Caco-2 (cell line): ENCODE data around the gene KRT13. TPM values are rescaled to one million over a fixed set of nuclear protein-coding genes. Genes with fewer than 3 reads are reported as not detected.

Experiments used
- BruUV-seq: library from RNA; stranded (reverse); fragments of 400-500 nt; replicated peaks from 2 replicates; lab custom pipeline; 2021; lab: Mats Ljungman, UMichigan
- CTCF ChIA-PET: fragments of 300-600 bp; sonication (Branson Sonifier 250); formaldehyde crosslinking; loops from one replicate; lab custom pipeline; 2022; ENCODE audit warnings: antibody characterized with exemption; lab: Charles Lee
- POLR2A ChIA-PET: fragments of 300-600 bp; sonication (Branson Sonifier 250); formaldehyde crosslinking; loops from one replicate; lab custom pipeline; 2022; ENCODE audit warnings: antibody characterized with exemption; lab: Charles Lee
- DNase-seq, 2 experiments: peaks; one replicate each; pipeline versions ENCODE4 v3.0.0 to v3.0.0-alpha.2; 2020 to 2022
- H3K27me3 ChIP-seq: replicated peaks from 2 replicates; pipeline ENCODE4 v1.6.0; 2011; ENCODE audit warnings: low read length; ENCODE audit not compliant: control insufficient read depth, insufficient read depth
- H3K36me3 ChIP-seq: 2 replicates; pipeline ENCODE4 v1.5.1; 2011; ENCODE audit warnings: low read length; ENCODE audit not compliant: control insufficient read depth, insufficient read depth
- H3K4me1 ChIP-seq: fragments of 250-450 bp; sonication (Bioruptor Pico); 2 replicates; pipeline ENCODE4 v1.5.1; 2020; ENCODE audit warnings: mild to moderate bottlenecking
- H3K4me3 ChIP-seq: 2 replicates; pipeline ENCODE4 v1.5.1; 2011; ENCODE audit warnings: low read depth, mild to moderate bottlenecking, control low read depth, low read length
- H3K9me3 ChIP-seq: fragments of 250-450 bp; sonication (Bioruptor Pico); 2 replicates; pipeline ENCODE4 v1.5.1; 2020; ENCODE audit warnings: mild to moderate bottlenecking, moderate library complexity
- H3K27ac Mint-ChIP-seq: one replicate; pipeline ENCODE4 v1.8.0; 2022; ENCODE audit warnings: mixed read lengths; ENCODE audit not compliant: unreplicated experiment
- H3K27me3 Mint-ChIP-seq: one replicate; pipeline ENCODE4 v1.8.0; 2022; ENCODE audit warnings: mixed read lengths; ENCODE audit not compliant: insufficient read depth, unreplicated experiment
- H3K36me3 Mint-ChIP-seq: one replicate; pipeline ENCODE4 v1.8.0; 2022; ENCODE audit warnings: mild to moderate bottlenecking, mixed read lengths; ENCODE audit not compliant: insufficient read depth, unreplicated experiment
- H3K4me1 Mint-ChIP-seq: one replicate; pipeline ENCODE4 v1.8.0; 2022; ENCODE audit warnings: low read depth, mixed read lengths; ENCODE audit not compliant: unreplicated experiment
- H3K4me3 Mint-ChIP-seq: one replicate; pipeline ENCODE4 v1.8.0; 2022; ENCODE audit warnings: mild to moderate bottlenecking, moderate library complexity, mixed read lengths; ENCODE audit not compliant: unreplicated experiment
- H3K9me3 Mint-ChIP-seq: one replicate; pipeline ENCODE4 v1.8.0; 2022; ENCODE audit warnings: mixed read lengths; ENCODE audit not compliant: unreplicated experiment
- CTCF ChIP-seq, 2 experiments: fragments of 200-600 bp in 1 of 2; IDR thresholded peaks; 1 replicate in 1 of 2; 2 replicates in 1 of 2; pipeline versions ENCODE4 v1.5.1 to v1.8.0; 2011 to 2022; ENCODE audit warnings: antibody characterized with exemption in 1 of 2, control low read depth in 1 of 2, inconsistent platforms in 1 of 2, low read depth in 1 of 2, low read length in 1 of 2, mild to moderate bottlenecking in 1 of 2, moderate library complexity in 1 of 2; ENCODE audit not compliant: insufficient read depth in 1 of 2, severe bottlenecking in 1 of 2, unreplicated experiment in 1 of 2
- intact Hi-C: fragments of 100-400 bp; cut with micrococcal nuclease; formaldehyde crosslinking; loops from one replicate; pipeline ENCODE4 v1.10.0; 2022; ENCODE audit not compliant: unreplicated experiment
- total RNA-seq: library from RNA; stranded (reverse); gene quantifications from 2 replicates; pipeline ENCODE4 v1.2.3, GENCODE V29; 2022

The KRT13 gene
- total RNA-seq, 1 experiment from 2014 or later, result not detected

- no peak overlapping the region for H3K4me3 ChIP-seq
- H3K9me3 ChIP-seq, result no peaks in the 10 kb centered on the region
- peak; percentile 76 to 79 for DNase-seq
- no peaks in the 10 kb centered on the region for H3K36me3 Mint-ChIP-seq
- BruUV-seq, result no TSS peak
- peaks cover 6% of the 10 kb centered on the region for H3K4me1 Mint-ChIP-seq
- ChIA-PET CTCF (interaction anchor here (0.6 to 2.2 kb wide), 3 partner anchors 52 to 148 kb away, joined by 3 to 7 read pairs (median 5); no protein-coding TSS in a partner anchor), POLR2A (no interaction called here)
- no peak overlapping the region for H3K27ac Mint-ChIP-seq
- intact Hi-C loops, result loop anchor here (10.0 kb wide), 1 partner anchor 172 kb away; no protein-coding TSS in a partner anchor
- peak; percentile 61 to 64 for TF ChIP-seq CTCF (IDR thresholded peaks at IDR 0.05; ENCODE audit: insufficient read depth in 1 of 2, low read depth in 1 of 2, low read length in 1 of 2, severe bottlenecking in 1 of 2, unreplicated experiment in 1 of 2)
- no peaks in the 10 kb centered on the region; the same call in 1 of the 2 replicates for H3K4me1 ChIP-seq
- no peaks in the 10 kb centered on the region for H3K27me3 Mint-ChIP-seq
- H3K36me3 ChIP-seq, result no peaks in the 10 kb centered on the region
- H3K27me3 ChIP-seq, result no peaks in the 10 kb centered on the region
- H3K4me3 Mint-ChIP-seq, result no peak overlapping the region
- no peaks in the 10 kb centered on the region for H3K9me3 Mint-ChIP-seq
These were observed 8.5 kb downstream of the KRT13 start for GRCh38 chr17:41496803-41497484.

GRCh38 chr17:41494524-41494923, 10.9 kb downstream of the KRT13 start:
- Mint-ChIP-seq H3K27me3 (no peaks in the 10 kb centered on the region), H3K4me3 (no peak overlapping the region), H3K4me1 (no peaks in the 10 kb centered on the region), H3K27ac (no peak overlapping the region), H3K36me3 (no peaks in the 10 kb centered on the region), H3K9me3 (no peaks in the 10 kb centered on the region)
- DNase-seq, result no peak
- TF ChIP-seq CTCF (IDR thresholded peaks at IDR 0.05; ENCODE audit: insufficient read depth in 1 of 2, low read depth in 1 of 2, low read length in 1 of 2, severe bottlenecking in 1 of 2, unreplicated experiment in 1 of 2), result no peak
- POLR2A ChIA-PET, result no interaction called here
- no peaks in the 10 kb centered on the region for H3K9me3 ChIP-seq
- no peaks in the 10 kb centered on the region for H3K27me3 ChIP-seq
- CTCF ChIA-PET, result interaction anchor here (0.5 to 1.0 kb wide), 4 partner anchors 9 to 1428 kb away, joined by 3 to 4 read pairs (median 3); no protein-coding TSS in a partner anchor
- H3K36me3 ChIP-seq, result no peaks in the 10 kb centered on the region
- intact Hi-C loops, result loop anchor here (10.0 kb wide), 1 partner anchor 170 kb away; no protein-coding TSS in a partner anchor
- no peaks in the 10 kb centered on the region; the same call in 1 of the 2 replicates for H3K4me1 ChIP-seq
- H3K4me3 ChIP-seq, result no peak overlapping the region
- BruUV-seq, result no TSS peak

- BruUV-seq, result no TSS peak
- Histone ChIP-seq H3K4me1 (no peaks in the 10 kb centered on the region; the same call in 1 of the 2 replicates), H3K36me3 (no peaks in the 10 kb centered on the region), H3K27me3 (no peaks in the 10 kb centered on the region), H3K4me3 (no peak overlapping the region), H3K9me3 (no peaks in the 10 kb centered on the region)
- Mint-ChIP-seq H3K27ac (no peak overlapping the region), H3K9me3 (no peaks in the 10 kb centered on the region), H3K36me3 (no peaks in the 10 kb centered on the region), H3K4me1 (no peaks in the 10 kb centered on the region), H3K27me3 (no peaks in the 10 kb centered on the region), H3K4me3 (no peak overlapping the region)
- TF ChIP-seq CTCF (IDR thresholded peaks at IDR 0.05; ENCODE audit: insufficient read depth in 1 of 2, low read depth in 1 of 2, low read length in 1 of 2, severe bottlenecking in 1 of 2, unreplicated experiment in 1 of 2), result no peak
- DNase-seq, result no peak
- ChIA-PET CTCF (no interaction called here), POLR2A (no interaction called here)
- intact Hi-C loops, result loop anchor here (10.0 kb wide), 1 partner anchor 168 kb away; no protein-coding TSS in a partner anchor
These were observed 12.6 kb downstream of the KRT13 start for GRCh38 chr17:41492771-41493170.
